Esophagus squamous epithelium (tissue), 4 donors: ENCODE results near the gene GABRG2.

ENCODE experiments used
- CTCF ChIP-seq, 6 experiments: fragments of 450-650 bp in 4 of 6; fragments of 200-600 bp in 2 of 6; sonication (generic) in 2 of 6; IDR thresholded peaks; one replicate each; pipeline ENCODE4 v1.5.1; 2016 to 2019; ENCODE audit warnings: antibody characterized with exemption in 6 of 6, mild to moderate bottlenecking in 4 of 6, moderate library complexity in 4 of 6
- POLR2A ChIP-seq, 4 donors: fragments of 450-650 bp; IDR thresholded peaks; one replicate each; pipeline ENCODE4 v1.6.1; 2017; ENCODE audit warnings: antibody characterized with exemption in 4 of 4, mild to moderate bottlenecking in 4 of 4, moderate library complexity in 3 of 4

GRCh38 chr5:162107591-162107990 lies 40.0 kb downstream of the GABRG2 start:
- TF ChIP-seq CTCF (IDR thresholded peaks at IDR 0.05) (no peak), POLR2A (IDR thresholded peaks at IDR 0.05) (no peak)
